HG03135 (cell line): ENCODE measurements around the gene ECI1.

Experiments
- ATAC-seq: cut with Tn5 transposase; IDR thresholded peaks from one replicate; pipeline ENCODE4 v1.9.1; 2021; ENCODE audit warnings: mild to moderate bottlenecking, moderate library complexity; ENCODE audit not compliant: unreplicated experiment

Gene ECI1, protein sequence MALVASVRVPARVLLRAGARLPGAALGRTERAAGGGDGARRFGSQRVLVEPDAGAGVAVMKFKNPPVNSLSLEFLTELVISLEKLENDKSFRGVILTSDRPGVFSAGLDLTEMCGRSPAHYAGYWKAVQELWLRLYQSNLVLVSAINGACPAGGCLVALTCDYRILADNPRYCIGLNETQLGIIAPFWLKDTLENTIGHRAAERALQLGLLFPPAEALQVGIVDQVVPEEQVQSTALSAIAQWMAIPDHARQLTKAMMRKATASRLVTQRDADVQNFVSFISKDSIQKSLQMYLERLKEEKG

DNA sequence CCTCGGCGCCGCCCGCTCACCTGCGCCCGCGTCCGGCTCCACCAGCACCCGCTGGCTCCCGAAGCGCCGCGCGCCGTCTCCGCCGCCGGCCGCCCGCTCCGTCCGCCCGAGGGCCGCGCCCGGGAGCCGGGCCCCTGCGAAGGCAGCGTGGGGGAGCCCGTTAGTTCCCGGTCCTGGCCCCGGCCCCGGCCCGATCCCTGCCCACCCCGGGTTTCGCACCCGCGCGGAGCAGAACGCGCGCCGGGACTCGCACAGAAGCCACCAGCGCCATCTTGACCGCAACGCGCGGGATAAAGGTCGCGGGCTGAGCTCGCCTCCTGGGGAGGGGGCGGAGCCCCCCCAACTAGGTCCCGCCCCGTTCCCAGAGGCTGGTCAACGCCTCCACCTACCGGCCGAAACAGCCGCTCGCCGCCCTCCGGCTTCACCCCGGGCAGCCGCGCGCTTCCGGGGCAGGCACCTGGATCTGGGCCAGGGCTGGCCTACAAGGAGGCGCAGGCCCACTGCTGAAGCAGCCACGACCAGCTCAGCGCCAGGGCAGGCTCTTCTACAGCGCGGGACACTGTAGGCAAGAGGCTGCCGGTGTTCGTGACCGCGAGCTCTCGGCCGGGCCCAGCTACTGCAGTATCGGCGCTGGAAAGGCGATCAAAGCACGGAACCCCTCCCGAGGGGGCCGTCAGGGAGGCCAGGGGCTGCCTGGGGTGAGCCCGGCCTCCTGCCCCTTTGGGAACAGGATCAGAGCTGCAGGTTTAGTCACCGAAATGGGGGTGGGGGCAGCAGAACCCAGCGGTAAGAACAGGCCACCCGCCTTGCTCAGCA, at the start of gene ECI1:
Gene ECI1 (minus strand): TSS at position 292 of the 816 bp plus-strand sequence. CDS start 21 bp downstream, at position 271.
- peak; percentile 82 for ATAC-seq

DNA sequence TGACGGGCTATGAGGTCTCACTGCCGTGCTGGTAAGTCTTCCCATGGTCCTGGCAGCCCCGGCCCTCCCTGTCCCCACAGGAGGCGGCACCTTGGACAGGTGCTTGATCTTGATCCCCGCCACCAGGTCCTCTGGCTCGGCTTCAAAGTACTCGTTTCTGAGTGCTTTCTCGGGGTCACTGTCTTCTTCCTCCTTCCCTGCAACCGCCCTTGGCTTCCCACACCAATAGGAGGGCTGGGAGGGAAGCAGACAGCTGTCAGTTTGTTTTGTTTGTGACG, 48.5 kb upstream of the ECI1 start:
- ATAC-seq, result no peak

DNA sequence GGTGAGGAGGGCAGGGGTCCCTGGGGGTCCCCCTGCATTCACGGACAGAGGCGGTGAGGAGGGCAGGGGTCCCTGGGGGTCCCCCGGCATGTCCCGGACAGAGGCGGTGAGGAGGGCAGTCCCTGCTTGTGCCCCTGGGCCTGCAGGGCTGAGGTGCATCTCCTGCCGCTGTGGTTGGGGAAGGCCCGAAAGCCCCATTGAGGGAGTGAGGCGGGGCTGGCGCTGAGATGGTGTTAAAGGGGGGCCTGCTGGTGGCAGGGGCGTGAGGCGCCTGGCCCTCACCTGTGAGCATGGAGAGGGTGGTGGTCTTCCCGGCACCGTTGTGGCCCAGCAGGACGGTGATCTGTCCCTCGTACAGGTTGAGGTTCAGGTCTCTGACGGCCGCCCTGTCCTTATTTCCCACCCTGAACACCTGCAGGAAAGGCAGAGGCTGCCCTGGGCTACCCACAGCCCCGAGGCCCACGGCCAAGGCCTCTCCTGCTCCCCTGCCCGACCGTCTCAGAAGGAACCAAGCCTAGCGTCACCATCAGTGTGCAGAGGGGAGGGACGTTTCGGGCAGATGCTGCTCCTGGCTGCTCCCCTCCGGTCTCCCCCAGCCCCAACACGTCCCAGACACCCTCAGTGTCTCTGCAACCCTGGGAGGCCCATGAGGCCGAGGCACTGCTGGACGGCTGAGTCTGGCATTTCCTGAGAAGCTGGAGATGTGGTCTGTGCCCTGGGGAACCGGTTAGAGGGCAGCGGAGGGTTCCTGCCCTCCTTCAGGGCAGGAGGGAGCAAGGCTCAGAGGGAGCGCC, 47.9 kb upstream of the ECI1 start:
- ATAC-seq, result no peak

DNA sequence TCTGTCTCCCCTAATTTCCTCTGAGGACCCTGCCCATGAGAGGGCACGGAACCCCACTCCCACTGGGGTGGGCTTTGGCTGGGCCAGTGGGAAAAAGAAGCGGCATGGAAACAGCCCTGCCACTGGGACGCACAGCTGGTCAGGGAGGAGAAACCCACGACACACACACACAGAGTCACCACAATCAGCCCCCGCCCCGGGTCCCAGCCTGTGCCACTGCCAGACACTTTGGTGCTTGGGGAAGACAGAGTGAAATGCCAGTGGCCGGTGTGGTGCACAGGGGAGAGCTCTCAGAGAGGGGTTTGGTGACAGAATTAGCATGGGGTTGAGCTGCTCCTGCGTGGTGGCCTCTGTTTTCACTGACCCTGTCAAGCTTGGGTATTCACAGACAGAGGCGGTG, 47.2 kb upstream of the ECI1 start:
- no peak for ATAC-seq

DNA sequence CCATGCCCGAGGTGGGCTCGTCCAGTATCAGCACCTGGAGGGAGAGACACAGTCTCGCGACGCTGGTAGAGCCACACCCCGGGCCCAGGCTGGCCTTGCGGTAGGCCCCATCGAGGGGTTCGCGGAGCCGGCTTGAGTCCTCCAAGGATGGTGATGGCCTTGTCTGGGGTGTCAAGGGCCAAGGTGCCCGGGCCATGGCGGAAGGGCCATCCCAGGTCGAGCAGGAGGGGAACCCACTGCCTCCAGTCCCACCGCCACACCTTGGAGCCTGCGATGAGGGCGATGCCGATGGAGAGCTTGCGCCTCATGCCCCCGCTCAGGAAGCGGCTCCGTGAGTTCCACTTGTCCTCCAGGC, 46.1 kb upstream of the ECI1 start:
- ATAC-seq, result no peak

DNA sequence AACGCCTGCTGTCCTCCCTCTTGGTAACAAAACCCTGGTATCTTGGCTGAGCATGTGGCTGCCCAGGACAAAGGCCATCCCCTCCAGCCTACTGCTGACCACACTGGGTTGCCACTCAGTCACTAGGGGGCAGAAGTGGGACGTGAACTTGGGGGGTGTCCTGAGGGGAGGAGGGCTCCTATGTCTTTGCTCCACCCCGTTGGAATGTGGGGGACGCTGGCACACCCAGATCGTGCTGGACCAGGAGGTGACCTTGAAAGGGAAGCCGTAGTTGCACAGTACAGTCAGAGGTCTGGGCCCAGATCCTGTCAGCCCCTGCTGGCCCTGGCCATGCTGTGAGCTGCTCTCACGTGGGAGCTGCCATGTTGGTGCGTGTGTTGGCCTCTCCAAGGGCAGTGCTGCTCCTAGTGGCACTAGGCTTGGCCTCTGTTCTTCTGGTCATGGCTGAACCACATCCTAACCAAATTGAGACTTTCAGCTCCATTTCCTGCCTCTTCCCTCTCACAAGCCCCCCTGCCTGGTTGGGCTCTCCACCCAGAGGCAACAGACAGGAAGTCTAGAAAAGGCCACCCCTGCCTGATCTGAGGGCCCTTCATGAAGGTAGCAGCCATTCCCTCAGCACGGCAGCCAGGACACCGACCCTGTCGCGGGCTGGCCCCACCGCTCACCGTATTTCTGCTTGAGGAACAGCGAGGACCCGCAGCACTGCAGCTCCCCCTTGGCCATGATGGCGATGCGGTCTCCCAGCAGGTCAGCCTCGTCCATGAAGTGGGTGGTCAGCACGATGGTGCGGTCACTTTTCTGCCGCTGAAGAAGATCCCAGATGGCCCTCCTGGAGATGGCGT, 45.5 kb upstream of the ECI1 start:
- ATAC-seq, result no peak

DNA sequence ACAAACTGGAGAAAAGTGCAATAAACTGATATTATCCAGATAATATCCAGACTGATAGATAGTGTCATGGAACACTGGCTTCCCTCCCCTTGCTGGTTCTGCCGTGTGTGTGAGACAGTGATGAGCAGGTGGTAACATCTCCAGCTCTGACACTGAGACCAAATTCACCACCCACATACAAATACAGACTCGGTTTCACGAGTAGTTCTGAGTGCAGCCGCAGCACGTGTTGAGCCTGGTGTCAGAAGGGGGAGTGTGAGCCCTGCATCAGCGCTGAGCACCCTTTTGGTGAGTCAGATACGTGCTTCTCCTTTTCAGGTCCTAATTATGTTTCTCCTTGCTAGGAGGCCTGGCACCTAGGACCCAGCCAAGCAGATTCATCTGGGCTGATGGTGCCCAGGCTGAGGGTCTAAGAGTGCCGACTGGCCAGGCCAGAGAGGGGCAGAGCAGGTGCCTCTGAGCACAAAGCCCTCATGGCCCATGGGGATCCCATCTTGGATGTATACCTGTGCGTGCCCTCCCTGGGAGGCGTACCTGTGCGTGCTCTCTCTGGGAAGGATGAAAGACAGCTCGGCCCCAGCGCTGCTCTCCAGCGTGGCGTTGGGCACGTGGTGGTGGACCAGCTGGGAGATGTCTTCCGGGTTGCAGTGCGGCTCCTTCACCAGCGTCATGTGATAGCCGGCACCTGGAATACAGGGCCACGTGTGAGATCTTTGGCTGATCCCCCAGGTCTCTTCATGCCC, 43.8 kb upstream of the ECI1 start:
- ATAC-seq, result no peak

DNA sequence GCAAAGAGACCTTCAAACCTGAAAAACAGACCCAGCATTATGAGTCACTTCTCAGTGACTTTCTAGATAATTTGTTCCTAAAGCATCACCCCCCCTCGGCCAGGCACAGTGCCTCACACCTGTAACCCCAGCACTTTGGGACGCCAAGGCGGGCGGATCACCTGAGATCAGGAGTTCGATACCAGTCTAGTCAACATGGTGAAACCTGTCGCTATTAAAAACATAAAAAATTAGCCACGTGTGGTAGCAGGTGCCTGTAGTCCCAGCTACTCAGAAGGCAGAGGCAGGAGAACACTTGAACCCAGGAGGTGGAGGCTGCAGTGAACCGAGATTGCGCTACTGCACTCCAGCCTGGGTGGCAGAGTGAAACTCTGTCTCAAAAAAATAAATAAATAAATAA, 40.8 kb upstream of the ECI1 start:
- no peak for ATAC-seq

DNA sequence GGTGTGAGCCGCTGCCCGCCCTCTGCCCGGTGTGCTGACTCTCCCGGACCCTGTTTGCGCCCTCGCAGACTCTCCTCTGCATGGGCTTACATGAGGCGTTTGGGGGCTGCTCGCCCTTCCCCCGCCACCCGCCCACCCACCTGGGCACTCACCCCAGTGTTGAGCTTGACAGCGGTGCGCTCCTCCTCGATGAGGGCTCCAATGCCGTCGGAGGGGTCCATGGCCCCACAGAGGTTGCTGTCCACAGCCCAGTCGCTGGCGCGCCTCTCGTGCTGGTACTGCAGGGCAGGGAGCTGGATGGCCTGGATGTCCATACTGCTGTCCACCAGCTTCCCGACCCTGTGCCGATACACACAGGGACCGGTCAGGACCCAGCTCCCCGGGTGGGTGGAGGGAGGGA, 37.9 kb upstream of the ECI1 start:
- ATAC-seq, result no peak

DNA sequence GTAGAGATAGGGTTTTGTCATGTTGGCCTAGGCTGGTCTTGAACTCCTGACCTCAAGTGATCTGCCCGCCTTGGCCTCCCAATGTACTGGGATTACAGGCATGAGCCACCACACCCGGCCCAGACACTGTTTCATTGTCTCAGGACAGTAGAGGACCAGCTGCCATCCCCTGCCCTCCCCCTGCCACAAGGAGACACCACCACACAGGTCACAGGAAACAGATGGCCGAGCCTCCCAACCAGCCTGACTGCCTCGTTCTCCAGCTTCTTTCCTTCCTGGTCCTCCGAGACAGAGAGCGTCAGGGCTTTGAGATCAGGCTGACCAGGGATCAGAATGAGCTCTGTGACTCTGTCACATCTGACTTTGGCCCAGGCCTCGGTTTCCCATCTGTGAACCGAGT, 37.3 kb upstream of the ECI1 start:
- ATAC-seq, result no peak

DNA sequence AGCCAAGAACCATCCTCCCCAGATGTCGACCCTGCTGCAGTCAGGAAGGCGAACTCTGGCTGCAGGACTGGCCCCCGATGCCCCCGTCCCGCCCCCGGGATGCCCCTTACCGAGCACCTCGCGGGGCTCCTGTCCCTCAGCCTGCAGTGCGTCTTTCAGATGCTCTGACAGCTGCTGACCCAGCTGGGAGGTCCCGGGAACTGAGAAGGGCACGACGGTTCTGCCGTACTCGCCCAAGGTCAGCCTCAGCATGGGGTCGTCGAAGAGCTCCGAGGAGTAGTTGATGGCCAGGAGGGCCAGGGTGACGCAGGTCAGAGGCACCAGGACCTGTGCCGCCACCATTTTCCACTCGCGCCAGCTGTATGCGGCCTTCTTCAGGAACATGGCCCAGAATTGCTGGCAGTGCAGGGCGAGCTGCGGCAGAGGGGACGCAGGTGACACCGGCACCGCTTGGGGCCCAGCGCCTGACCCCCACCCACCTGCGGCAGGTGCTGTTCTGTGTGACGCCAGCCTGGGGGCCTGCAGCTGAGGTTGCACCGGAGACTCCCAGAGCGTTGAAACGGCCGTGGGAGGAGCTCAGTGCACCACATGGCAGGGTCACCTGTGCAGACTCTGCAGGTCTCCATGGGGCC, 36.6 kb upstream of the ECI1 start:
- no peak for ATAC-seq

DNA sequence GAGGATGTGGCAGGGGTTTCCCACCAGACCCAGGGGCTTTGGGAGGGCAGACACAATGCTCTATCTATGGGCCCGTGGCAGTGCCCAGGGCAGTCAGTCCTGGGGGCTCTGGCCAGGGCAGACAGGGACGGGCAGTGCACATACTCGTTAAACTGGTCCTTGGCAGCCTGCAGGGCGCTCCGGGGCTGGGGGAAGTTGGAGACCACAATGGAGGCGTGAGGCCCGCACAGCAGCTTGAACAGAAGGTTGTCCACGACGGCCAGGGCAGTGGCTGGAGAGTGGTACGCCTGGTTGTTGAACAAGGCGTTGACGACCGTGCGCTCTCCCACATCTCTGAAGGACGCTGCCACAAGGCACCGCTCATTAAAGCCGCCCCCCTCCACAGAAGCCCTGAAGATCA, 35.2 kb upstream of the ECI1 start:
- ATAC-seq, result no peak

DNA sequence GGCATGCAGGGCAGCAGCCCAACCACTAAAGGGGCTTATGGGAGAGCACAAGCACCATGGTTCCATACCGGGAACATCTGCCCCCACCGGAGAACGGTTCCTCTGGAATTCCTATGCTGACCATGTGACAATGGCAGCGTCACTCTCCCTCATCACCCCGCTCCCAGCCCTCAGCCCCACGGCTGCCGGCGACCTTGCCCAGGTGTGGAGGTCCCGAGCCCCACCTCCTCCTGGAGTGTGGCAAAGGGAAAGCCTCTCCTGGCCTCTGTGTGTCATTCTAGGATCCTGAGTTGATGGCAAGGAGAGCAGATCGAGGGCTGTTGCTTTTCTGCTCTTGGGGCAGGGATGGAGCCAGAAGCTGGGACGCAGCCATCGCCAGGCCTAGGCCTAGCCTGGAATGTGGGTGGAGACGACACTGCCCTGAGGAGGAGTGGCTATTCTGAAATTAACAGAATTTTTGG, 34.4 kb upstream of the ECI1 start:
- ATAC-seq, result no peak

DNA sequence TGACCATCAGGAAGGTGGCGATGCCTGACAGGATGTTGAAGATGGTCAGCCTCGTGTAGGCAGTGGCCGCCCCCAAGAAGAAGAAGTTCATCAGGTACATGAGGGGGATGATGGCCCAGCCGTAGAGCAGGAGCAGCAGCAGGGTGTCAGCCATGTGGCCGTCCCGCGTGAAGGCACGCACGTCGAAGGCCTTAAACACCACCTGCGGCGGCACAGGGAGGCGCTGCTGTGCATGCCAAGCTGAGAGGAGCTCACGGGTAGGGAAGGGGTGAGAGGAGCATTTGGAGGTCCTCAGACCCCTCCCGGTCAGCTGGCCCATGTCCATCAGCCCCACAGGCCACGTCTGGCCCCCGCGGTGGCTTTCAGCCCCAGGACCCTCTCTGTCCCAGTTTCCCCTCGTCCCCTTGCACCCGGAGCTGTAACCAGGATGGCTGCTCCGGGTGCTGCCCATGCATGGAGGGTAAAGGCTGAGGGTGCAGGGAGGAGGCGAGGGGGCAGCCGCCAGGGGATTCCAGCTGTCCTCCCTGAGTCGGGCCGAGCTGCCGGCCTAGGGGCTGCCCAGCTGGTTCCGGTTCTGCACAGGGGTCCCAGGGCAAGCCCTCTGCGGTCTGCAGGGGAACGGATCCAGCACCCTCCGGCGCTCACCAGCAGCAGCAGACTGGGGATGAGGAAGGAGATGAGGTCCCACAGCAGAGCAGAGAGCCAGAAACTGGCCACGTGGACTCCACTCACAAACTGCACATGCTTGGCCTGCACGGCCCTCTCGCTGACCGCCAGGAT, 33.6 kb upstream of the ECI1 start:
- ATAC-seq, result no peak

DNA sequence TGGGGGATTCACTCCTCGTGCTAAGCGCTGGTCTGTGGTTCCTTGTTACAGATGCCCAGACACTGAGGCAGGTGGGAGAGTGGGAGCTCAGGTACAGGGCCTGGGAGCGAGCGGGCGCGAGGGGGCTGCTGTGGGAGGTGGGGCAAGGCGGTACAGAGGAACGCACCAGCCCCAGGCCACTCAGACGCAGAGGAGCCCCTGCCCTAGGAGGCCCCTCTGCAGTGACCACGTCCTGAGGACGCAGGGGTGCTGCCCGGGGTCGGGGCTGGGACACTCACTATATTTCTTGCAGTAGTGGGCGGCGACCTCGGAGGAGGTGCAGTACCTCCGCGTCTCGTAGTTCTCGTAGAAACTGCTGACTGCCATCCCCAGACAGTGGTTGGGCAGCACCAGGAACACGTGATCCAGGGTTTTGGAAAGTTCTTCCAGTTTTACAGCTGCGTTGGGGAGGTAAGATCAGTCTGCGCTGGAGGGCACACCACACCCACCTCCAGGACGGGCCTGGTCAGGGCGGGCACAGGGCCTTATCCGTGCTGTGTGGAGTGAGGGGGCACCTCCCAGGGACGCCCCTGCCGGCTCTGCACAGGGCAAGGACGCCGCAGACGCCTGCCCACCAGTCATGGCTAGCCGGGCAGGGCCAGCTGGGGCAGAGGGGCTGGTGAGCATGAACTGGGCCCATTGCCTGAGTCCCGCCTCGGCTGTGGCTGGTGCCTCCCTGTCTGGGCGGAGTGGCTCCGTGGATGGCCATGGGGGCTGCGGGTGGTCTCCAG, 32.8 kb upstream of the ECI1 start:
- ATAC-seq, result no peak

DNA sequence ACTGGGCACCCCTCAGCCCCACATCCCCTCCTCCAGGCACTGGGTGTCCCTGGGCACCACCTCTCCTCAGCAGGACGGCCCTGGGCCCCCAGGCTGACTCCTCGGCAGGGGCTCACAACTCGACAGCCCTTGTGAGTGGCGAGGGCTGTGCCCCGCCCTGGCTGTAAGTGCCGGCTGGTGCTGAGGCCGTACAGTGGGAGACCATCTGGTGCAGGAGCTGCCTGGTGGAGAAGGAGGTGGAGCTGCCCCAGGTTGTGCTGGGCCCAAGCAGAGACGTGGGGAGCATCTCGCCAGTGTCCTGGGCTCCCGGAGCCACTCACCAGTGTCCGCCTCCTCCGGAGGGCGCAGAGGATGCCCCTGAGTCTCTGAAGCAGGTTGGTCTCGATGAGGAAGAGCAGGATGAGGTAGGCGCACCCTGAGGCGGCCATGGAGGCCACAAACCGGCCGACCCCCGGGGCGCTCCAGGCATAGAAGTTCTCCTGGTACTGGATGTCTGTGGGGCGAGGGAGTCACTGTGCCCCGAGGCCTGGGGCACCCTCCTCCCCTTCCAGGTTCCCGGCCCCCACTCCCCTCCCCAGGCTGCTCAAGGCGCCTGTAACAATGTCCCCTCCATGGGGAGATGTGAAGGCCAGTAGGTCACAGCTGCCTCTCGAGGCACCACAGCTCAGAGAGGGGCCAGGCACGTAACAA, 31.6 kb upstream of the ECI1 start:
- ATAC-seq, result no peak

DNA sequence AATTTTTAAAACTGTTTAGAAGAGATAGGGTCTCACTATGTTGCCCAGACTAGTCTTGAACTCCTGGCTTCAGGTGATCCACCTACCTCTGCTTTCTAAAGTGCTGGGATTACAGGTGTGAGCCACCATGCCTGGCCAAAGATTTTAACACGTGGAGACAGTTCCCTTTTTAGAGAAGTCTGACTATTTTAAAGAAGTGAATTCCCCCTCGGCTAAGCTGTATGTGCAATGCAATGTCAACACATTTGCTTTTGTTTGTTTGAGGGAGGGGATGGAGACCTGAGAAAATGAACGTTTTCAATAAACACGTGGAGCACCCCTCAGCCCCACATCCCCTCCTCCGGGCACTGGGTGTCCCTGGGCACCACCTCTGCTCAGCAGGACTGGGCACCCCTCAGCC, 30.9 kb upstream of the ECI1 start:
- no peak for ATAC-seq
